Brain microvascular endothelial cell (primary cell): ENCODE results near the gene PXT1.

ENCODE experiments used
- DNase-seq: peaks from one replicate; pipeline ENCODE4 v3.0.0-alpha.2; 2020
- H3K27ac ChIP-seq: fragments of 250-450 bp; sonication (Bioruptor Pico); 2 replicates; pipeline ENCODE4 v1.5.1; 2020; ENCODE audit warnings: mild to moderate bottlenecking, moderate library complexity
- H3K27me3 ChIP-seq: fragments of 250-450 bp; sonication (Bioruptor Pico); replicated peaks from 2 replicates; pipeline ENCODE4 v1.5.1; 2020; ENCODE audit warnings: mild to moderate bottlenecking
- H3K36me3 ChIP-seq: fragments of 250-450 bp; sonication (Bioruptor Pico); replicated peaks from 2 replicates; pipeline ENCODE4 v1.5.1; 2020; ENCODE audit warnings: mild to moderate bottlenecking
- H3K4me3 ChIP-seq: 2 replicates; pipeline ENCODE4 v1.5.1; 2011; ENCODE audit warnings: low read depth, mild to moderate bottlenecking, control low read depth, low read length, moderate library complexity
- CTCF ChIP-seq: IDR thresholded peaks from 2 replicates; pipeline ENCODE4 v1.5.1; 2011; ENCODE audit warnings: low read depth, mild to moderate bottlenecking, moderate library complexity, low read length, control low read depth, inconsistent platforms; ENCODE audit errors: missing control alignments
- in situ Hi-C: cut with HindIII; loops from 2 replicates; pipeline ENCODE4 v1.10.0; 2017; ENCODE audit warnings: low sequenced_read_pairs, low pct_ligation_motif_present

PXT1 gene

GRCh38 chr6:36469148-36469661, 26.6 kb upstream of the PXT1 start:
- no peak overlapping the region for H3K4me3 ChIP-seq
- H3K36me3 ChIP-seq = peaks cover 27% of the 10 kb centered on the region
- no peaks in the 10 kb centered on the region for H3K27me3 ChIP-seq
- in situ Hi-C loops = no loop called here
- no peak overlapping the region for H3K27ac ChIP-seq
- TF ChIP-seq CTCF = no peak
- DNase-seq = no peak

GRCh38 chr6:36467625-36468024, 25.0 kb upstream of the PXT1 start:
- peaks cover 24% of the 10 kb centered on the region for H3K36me3 ChIP-seq
- H3K27ac ChIP-seq = no peak overlapping the region
- no peak overlapping the region for H3K4me3 ChIP-seq
- in situ Hi-C loops = no loop called here
- TF ChIP-seq CTCF = no peak
- no peaks in the 10 kb centered on the region for H3K27me3 ChIP-seq
- no peak for DNase-seq

- TF ChIP-seq CTCF = no peak
- Histone ChIP-seq H3K27ac (no peak overlapping the region), H3K27me3 (no peaks in the 10 kb centered on the region), H3K4me3 (no peak overlapping the region), H3K36me3 (peaks cover 4% of the 10 kb centered on the region)
- in situ Hi-C loops = no loop called here
- DNase-seq = no peak
These were observed 21.6 kb upstream of the PXT1 start for GRCh38 chr6:36464233-36464632.

- no peak for TF ChIP-seq CTCF
- no peak overlapping the region for H3K27ac ChIP-seq
- in situ Hi-C loops = no loop called here
- no peak for DNase-seq
- H3K36me3 ChIP-seq = peaks cover 4% of the 10 kb centered on the region
- no peak overlapping the region for H3K4me3 ChIP-seq
- no peaks in the 10 kb centered on the region for H3K27me3 ChIP-seq
These were observed 21.0 kb upstream of the PXT1 start for GRCh38 chr6:36463676-36464075.

GRCh38 chr6:36461646-36462045, 19.0 kb upstream of the PXT1 start:
- TF ChIP-seq CTCF = no peak
- in situ Hi-C loops = no loop called here
- peaks cover 7% of the 10 kb centered on the region for H3K36me3 ChIP-seq
- DNase-seq = no peak
- H3K27me3 ChIP-seq = no peaks in the 10 kb centered on the region
- H3K27ac ChIP-seq = no peak overlapping the region
- no peak overlapping the region for H3K4me3 ChIP-seq

- no peak overlapping the region for H3K4me3 ChIP-seq
- peaks cover 12% of the 10 kb centered on the region for H3K36me3 ChIP-seq
- no peak for TF ChIP-seq CTCF
- no peak for DNase-seq
- H3K27me3 ChIP-seq = no peaks in the 10 kb centered on the region
- in situ Hi-C loops = no loop called here
- no peak overlapping the region for H3K27ac ChIP-seq
These were observed 18.3 kb upstream of the PXT1 start for GRCh38 chr6:36460916-36461315.
